ENCODE results near the gene RHOT2. TPM values are rescaled to one million over a fixed set of nuclear protein-coding genes. Genes with fewer than 3 reads are reported as not detected.
A peak's percentile ranks its signal among the peaks of the same experiment; 100 is the strongest.

RHOT2 gene
- total RNA-seq, 2 experiments from 2014 or later, result 128 to 150 TPM

- DNase-seq, result no peak
- Mint-ChIP-seq H3K36me3 (ENCODE audit: low read depth) (no peaks in the 10 kb centered on the region), H3K4me3 (no peak overlapping the region), H3K27ac (no peak overlapping the region), H3K4me1 (peaks cover 19% of the 10 kb centered on the region), H3K27me3 (peaks cover 19% of the 10 kb centered on the region), H3K9me3 (no peaks in the 10 kb centered on the region)
- POLR2A ChIA-PET, result no interaction called here
- CTCF ChIA-PET, result interaction anchor here (1.6 kb wide), 1 partner anchor 68 kb away, joined by 7 read pairs; no protein-coding TSS in a partner anchor
Measured at GRCh38 chr16:717450-718245, 49.7 kb downstream of the RHOT2 start.

- peaks cover 17% of the 10 kb centered on the region for H3K4me1 Mint-ChIP-seq
- DNase-seq, result no peak
- ChIA-PET CTCF (no interaction called here), POLR2A (no interaction called here)
- no peak overlapping the region for H3K4me3 Mint-ChIP-seq
- no peaks in the 10 kb centered on the region for H3K36me3 Mint-ChIP-seq (ENCODE audit: low read depth)
- H3K27ac Mint-ChIP-seq, result no peak overlapping the region
- peaks cover 16% of the 10 kb centered on the region for H3K27me3 Mint-ChIP-seq
- H3K9me3 Mint-ChIP-seq, result no peaks in the 10 kb centered on the region
Measured at GRCh38 chr16:718389-718788, 50.5 kb downstream of the RHOT2 start.

- Mint-ChIP-seq H3K9me3 (no peaks in the 10 kb centered on the region), H3K27ac (no peak overlapping the region), H3K27me3 (peaks cover 12% of the 10 kb centered on the region), H3K36me3 (ENCODE audit: low read depth) (no peaks in the 10 kb centered on the region), H3K4me1 (peaks cover 16% of the 10 kb centered on the region), H3K4me3 (no peak overlapping the region)
- ChIA-PET CTCF (interaction anchor here (1.9 kb wide), 1 partner anchor 17 kb away, joined by 9 read pairs; no protein-coding TSS in a partner anchor), POLR2A (no interaction called here)
- DNase-seq, result no peak
Measured at GRCh38 chr16:718922-719321, 51.0 kb downstream of the RHOT2 start.

- ChIA-PET POLR2A (interaction anchor here (1.0 kb wide), 1 partner anchor 84 kb away, joined by 3 read pairs; the partner anchor contains the start of gene METTL26), CTCF (interaction anchor here (0.6 to 2.2 kb wide), 5 partner anchors 8 to 897 kb away, joined by 3 to 9 read pairs (median 5); partner anchors contain the start of gene CIAO3)
- H3K4me1 Mint-ChIP-seq, result peaks cover 14% of the 10 kb centered on the region
- peaks cover 10% of the 10 kb centered on the region for H3K27me3 Mint-ChIP-seq
- no peaks in the 10 kb centered on the region for H3K9me3 Mint-ChIP-seq
- DNase-seq, result no peak
- H3K36me3 Mint-ChIP-seq (ENCODE audit: low read depth), result no peaks in the 10 kb centered on the region
- peak overlapping the region; percentile 68 for H3K4me3 Mint-ChIP-seq
- peak overlapping the region; percentile 76 for H3K27ac Mint-ChIP-seq
Measured at GRCh38 chr16:719815-720446, 52.0 kb downstream of the RHOT2 start.

- CTCF ChIA-PET, result interaction anchor here (0.6 to 2.2 kb wide), 7 partner anchors 8 to 896 kb away, joined by 3 to 9 read pairs (median 5); partner anchors contain the start of genes CHTF18, CIAO3 and RPUSD1
- peak overlapping the region; percentile 76 for H3K27ac Mint-ChIP-seq
- POLR2A ChIA-PET, result interaction anchor here (1.0 kb wide), 1 partner anchor 84 kb away, joined by 3 read pairs; the partner anchor contains the start of gene METTL26
- H3K36me3 Mint-ChIP-seq (ENCODE audit: low read depth), result no peaks in the 10 kb centered on the region
- peak; percentile 39 for DNase-seq
- peaks cover 10% of the 10 kb centered on the region for H3K27me3 Mint-ChIP-seq
- peak overlapping the region; percentile 68 for H3K4me3 Mint-ChIP-seq
- peaks cover 14% of the 10 kb centered on the region for H3K4me1 Mint-ChIP-seq
- H3K9me3 Mint-ChIP-seq, result no peaks in the 10 kb centered on the region
Measured at GRCh38 chr16:720447-720989, 52.6 kb downstream of the RHOT2 start.

- Mint-ChIP-seq H3K4me3 (peak within 1 kb of the TSS; percentile 68), H3K27ac (peak within 1 kb of the TSS; percentile 76), H3K9me3 (no peaks in the 10 kb centered on the region), H3K27me3 (peaks cover 6% of the 10 kb centered on the region), H3K36me3 (ENCODE audit: low read depth) (no peaks in the 10 kb centered on the region), H3K4me1 (peaks cover 14% of the 10 kb centered on the region)
- CTCF ChIA-PET, result interaction anchor here (0.6 to 2.2 kb wide), 7 partner anchors 9 to 895 kb away, joined by 3 to 9 read pairs (median 4); partner anchors contain the start of genes CHTF18, CIAO3 and RPUSD1
- POLR2A ChIA-PET, result interaction anchor here (0.8 to 1.1 kb wide), 3 partner anchors 26 to 85 kb away, joined by 3 to 4 read pairs (median 3); partner anchors contain the start of gene METTL26
- DNase-seq, result peak; percentile 68
Measured at GRCh38 chr16:720990-721764, 53.2 kb downstream of the RHOT2 start, which contains the start of gene ANTKMT. ANTKMT (plus strand) TSS chr16:721146; CDS start chr16:721275, 129 bp downstream.

- ChIA-PET CTCF (interaction anchor here (0.7 to 2.2 kb wide), 8 partner anchors 8 to 66 kb away, joined by 3 to 9 read pairs (median 4); partner anchors contain the start of genes CHTF18, CIAO3 and RPUSD1), POLR2A (interaction anchor here (0.5 to 1.1 kb wide), 3 partner anchors 27 to 1328 kb away, joined by 3 to 6 read pairs (median 4); no protein-coding TSS in a partner anchor)
- no peak for DNase-seq
- Mint-ChIP-seq H3K27me3 (peaks cover 2% of the 10 kb centered on the region), H3K27ac (no peak overlapping the region), H3K4me3 (peak overlapping the region; percentile 32), H3K36me3 (ENCODE audit: low read depth) (no peaks in the 10 kb centered on the region), H3K4me1 (peaks cover 12% of the 10 kb centered on the region), H3K9me3 (no peaks in the 10 kb centered on the region)
Measured at GRCh38 chr16:721765-722540, 54.0 kb downstream of the RHOT2 start.

- peaks cover 12% of the 10 kb centered on the region for H3K4me1 Mint-ChIP-seq
- CTCF ChIA-PET, result interaction anchor here (0.7 to 2.1 kb wide), 3 partner anchors 9 to 28 kb away, joined by 3 to 8 read pairs (median 4); partner anchors contain the start of gene CIAO3
- H3K4me3 Mint-ChIP-seq, result no peak overlapping the region
- no peaks in the 10 kb centered on the region for H3K9me3 Mint-ChIP-seq
- no peak for DNase-seq
- H3K27me3 Mint-ChIP-seq, result peaks cover 2% of the 10 kb centered on the region
- H3K27ac Mint-ChIP-seq, result peak overlapping the region; percentile 19
- POLR2A ChIA-PET, result no interaction called here
- no peaks in the 10 kb centered on the region for H3K36me3 Mint-ChIP-seq (ENCODE audit: low read depth)
Measured at GRCh38 chr16:722835-723633, 55.1 kb downstream of the RHOT2 start.

GRCh38 chr16:723695-724094 is 55.8 kb downstream of the RHOT2 start:
- DNase-seq, result no peak
- Mint-ChIP-seq H3K4me3 (no peak overlapping the region), H3K4me1 (peaks cover 12% of the 10 kb centered on the region), H3K36me3 (ENCODE audit: low read depth) (no peaks in the 10 kb centered on the region), H3K27ac (no peak overlapping the region), H3K27me3 (peaks cover 1% of the 10 kb centered on the region), H3K9me3 (no peaks in the 10 kb centered on the region)
- ChIA-PET POLR2A (no interaction called here), CTCF (interaction anchor here (0.5 to 2.1 kb wide), 5 partner anchors 12 to 27 kb away, joined by 3 to 8 read pairs (median 4); partner anchors contain the start of gene CIAO3)
